Erythroblast (primary cell): ENCODE results near the gene ZMIZ1.

Experiments used
- GATA1 ChIP-seq: IDR thresholded peaks from 2 replicates; pipeline ENCODE4 v1.6.1; 2011; ENCODE audit warnings: low read depth, mild to moderate bottlenecking, control low read depth, low read length, moderate library complexity
- POLR2A ChIP-seq: IDR thresholded peaks from 2 replicates; pipeline ENCODE4 v1.6.1; 2011; ENCODE audit warnings: mild to moderate bottlenecking, low read length

- no peak for TF ChIP-seq POLR2A
- no peak for TF ChIP-seq GATA1
These were observed 292.0 kb downstream of the ZMIZ1 start for GRCh38 chr10:79360499-79361342.
